ENCODE data around the gene ZMIZ1.

ZMIZ1 gene

GRCh38 chr10:79096514-79096913 is 27.7 kb downstream of the ZMIZ1 start:
- no peak for DNase-seq (ENCODE audit: low read depth)
- no peak for TF ChIP-seq CTCF (conservative IDR thresholded peaks at IDR 0.05; ENCODE audit: low read depth, low read length)
- no peak overlapping the region for H3K4me3 ChIP-seq (ENCODE audit: low read length)

GRCh38 chr10:79097021-79097872 is 28.5 kb downstream of the ZMIZ1 start:
- no peak overlapping the region for H3K4me3 ChIP-seq (ENCODE audit: low read length)

GRCh38 chr10:79098061-79098460 is 29.3 kb downstream of the ZMIZ1 start:
- TF ChIP-seq CTCF (conservative IDR thresholded peaks at IDR 0.05; ENCODE audit: low read depth, low read length) = no peak
- no peak for DNase-seq (ENCODE audit: low read depth)
- H3K4me3 ChIP-seq (ENCODE audit: low read length) = no peak overlapping the region

More at GRCh38 chr10:79097021-79097872, 28.5 kb downstream of the ZMIZ1 start:
- no peak for TF ChIP-seq CTCF (conservative IDR thresholded peaks at IDR 0.05; ENCODE audit: low read depth, low read length)
- DNase-seq (ENCODE audit: low read depth) = no peak

- no peak for DNase-seq (ENCODE audit: low read depth)
- H3K4me3 ChIP-seq (ENCODE audit: low read length) = no peak overlapping the region
- TF ChIP-seq CTCF (conservative IDR thresholded peaks at IDR 0.05; ENCODE audit: low read depth, low read length) = no peak
Measured at GRCh38 chr10:79098596-79099015, 29.8 kb downstream of the ZMIZ1 start.

- H3K4me3 ChIP-seq (ENCODE audit: low read length) = no peak overlapping the region
- no peak for TF ChIP-seq CTCF (conservative IDR thresholded peaks at IDR 0.05; ENCODE audit: low read depth, low read length)
- no peak for DNase-seq (ENCODE audit: low read depth)
Measured at GRCh38 chr10:79099898-79100448, 31.2 kb downstream of the ZMIZ1 start.

- H3K4me3 ChIP-seq (ENCODE audit: low read length) = no peak overlapping the region
- DNase-seq (ENCODE audit: low read depth) = no peak
- TF ChIP-seq CTCF (conservative IDR thresholded peaks at IDR 0.05; ENCODE audit: low read depth, low read length) = no peak
Measured at GRCh38 chr10:79100771-79101170, 32.0 kb downstream of the ZMIZ1 start.

All from retinal pigment epithelial cell (primary cell).